BLaER1 treated with 17β-estradiol and CSF1 and Interleukin-3, amounts not matched to agents 10 nM and 100 nM (cell line): ENCODE results near the gene CFD.

Experiments used
- H3K27ac ChIP-seq, 11 experiments: shearing (Covaris generic); formaldehyde crosslinking; 2 replicates each; pipeline ENCODE4 v1.8.1; 2022
- H3K27me3 ChIP-seq, 11 experiments: shearing (Covaris generic); formaldehyde crosslinking; 2 replicates each; pipeline ENCODE4 v1.8.1; 2022
- H3K36me3 ChIP-seq, 11 experiments: shearing (Covaris generic); formaldehyde crosslinking; 2 replicates each; pipeline ENCODE4 v1.8.1; 2022
- H3K4me1 ChIP-seq, 10 experiments: shearing (Covaris generic); formaldehyde crosslinking; 2 replicates each; pipeline ENCODE4 v1.8.1; 2022
- H3K4me2 ChIP-seq, 11 experiments: shearing (Covaris generic); formaldehyde crosslinking; 2 replicates each; pipeline ENCODE4 v1.8.1; 2022
- H3K4me3 ChIP-seq, 10 experiments: shearing (Covaris generic); formaldehyde crosslinking; 2 replicates each; pipeline ENCODE4 v1.8.1; 2022
- H3K9ac ChIP-seq, 11 experiments: shearing (Covaris generic); formaldehyde crosslinking; 2 replicates each; pipeline ENCODE4 v1.8.1; 2022
- H3K9me3 ChIP-seq, 11 experiments: shearing (Covaris generic); formaldehyde crosslinking; replicated peaks in 1 of 11; 2 replicates each; pipeline ENCODE4 v1.8.1; 2022
- H4K20me1 ChIP-seq, 11 experiments: shearing (Covaris generic); formaldehyde crosslinking; 2 replicates each; pipeline ENCODE4 v1.8.1; 2022
- Cebpa-rat ChIP-seq, 11 experiments: shearing (Covaris generic); IDR thresholded peaks; 2 replicates each; pipeline ENCODE4 v1.8.1; 2022

The CFD gene

GRCh38 chr19:855142-855541 lies 4.3 kb upstream of the CFD start:
- Histone ChIP-seq H3K36me3 (no peaks in the 10 kb centered on the region), H4K20me1 (peaks cover 0 to 13% (median 0%) of the 10 kb centered on the region in 11 experiments; a peak in 8 of 22 replicates), H3K4me2 (no peak overlapping the region), H3K9ac (no peak overlapping the region), H3K4me3 (no peak overlapping the region), H3K4me1 (peaks cover 7 to 35% (median 18%) of the 10 kb centered on the region in 10 experiments; a peak in 19 of 20 replicates), H3K27ac (no peak overlapping the region), H3K9me3 (peaks cover 0 to 5% (median 0%) of the 10 kb centered on the region in 11 experiments; a peak in 1 of 22 replicates), H3K27me3 (peaks cover 30 to 63% (median 56%) of the 10 kb centered on the region in 11 experiments)
- no peak for TF ChIP-seq Cebpa-rat (IDR thresholded peaks at IDR 0.05)

- H3K9ac ChIP-seq, result no peak overlapping the region
- peaks cover 0 to 5% (median 0%) of the 10 kb centered on the region in 11 experiments; a peak in 1 of 22 replicates for H3K9me3 ChIP-seq
- no peak for TF ChIP-seq Cebpa-rat (IDR thresholded peaks at IDR 0.05)
- no peak overlapping the region for H3K4me2 ChIP-seq
- H3K27me3 ChIP-seq, result peaks cover 30 to 63% (median 56%) of the 10 kb centered on the region in 11 experiments
- no peak overlapping the region for H3K4me3 ChIP-seq
- no peak overlapping the region for H3K27ac ChIP-seq
- peaks cover 0 to 15% (median 0%) of the 10 kb centered on the region in 11 experiments; a peak in 8 of 22 replicates for H4K20me1 ChIP-seq
- peaks cover 7 to 35% (median 20%) of the 10 kb centered on the region in 10 experiments; a peak in 19 of 20 replicates for H3K4me1 ChIP-seq
- H3K36me3 ChIP-seq, result no peaks in the 10 kb centered on the region
Measured at GRCh38 chr19:855566-856120, 3.8 kb upstream of the CFD start.

DNA sequence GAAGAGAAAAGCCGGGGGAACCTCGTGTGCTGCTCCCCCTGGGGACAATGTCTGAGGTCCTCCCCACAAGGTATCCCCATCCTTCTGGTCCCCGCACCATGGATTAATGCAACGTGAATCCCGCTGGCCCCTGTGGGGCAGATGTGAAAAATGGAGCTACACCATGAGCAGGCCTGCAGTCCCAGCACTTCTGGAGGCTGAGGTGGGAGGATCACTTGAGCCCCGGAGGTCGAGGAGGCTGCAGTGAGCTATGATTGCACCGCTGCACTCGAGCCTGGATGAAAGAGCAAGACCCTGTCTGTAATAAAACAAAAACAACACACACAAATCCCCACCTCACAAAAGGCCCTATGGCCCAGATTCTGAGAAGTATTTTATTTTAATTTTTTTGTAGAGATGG lies 1.2 kb upstream of the CFD start:
- peak overlapping the region in 1 of 11 experiments; percentile 62; a peak in 1 of 22 replicates for H3K27ac ChIP-seq
- TF ChIP-seq Cebpa-rat (IDR thresholded peaks at IDR 0.05), result no peak
- H3K9me3 ChIP-seq, result peaks cover 0 to 5% (median 0%) of the 10 kb centered on the region in 11 experiments; a peak in 1 of 22 replicates
- H3K4me2 ChIP-seq, result peak overlapping the region in 3 of 11 experiments; percentile 72 to 86 (median 81); a peak in 2 of 22 replicates
- H3K4me1 ChIP-seq, result peaks cover 15 to 48% (median 28%) of the 10 kb centered on the region in 10 experiments
- peaks cover 30 to 63% (median 54%) of the 10 kb centered on the region in 11 experiments for H3K27me3 ChIP-seq
- no peak overlapping the region for H3K9ac ChIP-seq
- peaks cover 0 to 21% (median 0%) of the 10 kb centered on the region in 11 experiments; a peak in 7 of 22 replicates for H4K20me1 ChIP-seq
- no peak overlapping the region for H3K4me3 ChIP-seq
- no peaks in the 10 kb centered on the region for H3K36me3 ChIP-seq

DNA sequence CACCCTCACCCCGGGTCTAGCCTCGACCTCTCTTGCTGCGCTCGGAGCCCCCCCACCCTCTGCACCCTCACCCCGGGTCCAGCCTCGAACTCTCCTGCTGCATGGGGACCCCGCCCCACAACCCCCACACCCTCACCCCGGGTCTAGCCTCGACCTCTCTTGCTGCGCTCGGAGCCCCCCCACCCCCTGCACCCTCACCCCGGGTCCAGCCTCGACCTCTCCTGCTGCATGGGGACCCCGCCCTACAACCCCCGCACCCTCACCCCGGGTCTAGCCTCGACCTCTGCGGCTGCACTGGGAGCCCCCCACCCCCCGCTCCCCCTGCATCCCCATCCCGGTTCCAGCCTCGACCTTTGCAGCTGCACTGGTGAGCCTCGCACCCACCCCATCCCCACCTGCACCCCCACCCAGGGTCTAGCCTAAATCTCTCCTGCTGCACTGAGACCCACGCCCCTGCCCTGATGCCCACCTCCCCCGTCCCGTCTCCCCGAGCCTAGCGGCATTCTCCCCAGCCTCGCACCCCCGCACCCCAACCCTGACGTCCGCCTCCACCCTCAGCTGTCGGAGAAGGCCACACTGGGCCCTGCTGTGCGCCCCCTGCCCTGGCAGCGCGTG lies 1.8 kb downstream of the CFD start:
- Histone ChIP-seq H3K4me2 (peak overlapping the region in 8 of 11 experiments; percentile 11 to 73 (median 32); a peak in 10 of 22 replicates), H3K36me3 (peaks cover 0 to 6% (median 0%) of the 10 kb centered on the region in 11 experiments; a peak in 1 of 22 replicates), H3K4me3 (no peak overlapping the region; a peak in 1 of 20 replicates), H3K27ac (no peak overlapping the region), H3K9ac (no peak overlapping the region), H3K27me3 (peaks cover 30 to 61% (median 57%) of the 10 kb centered on the region in 11 experiments), H4K20me1 (peaks cover 0 to 21% (median 0%) of the 10 kb centered on the region in 11 experiments; a peak in 9 of 22 replicates), H3K4me1 (peaks cover 31 to 60% (median 42%) of the 10 kb centered on the region in 10 experiments), H3K9me3 (peaks cover 0 to 5% (median 0%) of the 10 kb centered on the region in 11 experiments; a peak in 1 of 22 replicates)
- no peak for TF ChIP-seq Cebpa-rat (IDR thresholded peaks at IDR 0.05)

DNA sequence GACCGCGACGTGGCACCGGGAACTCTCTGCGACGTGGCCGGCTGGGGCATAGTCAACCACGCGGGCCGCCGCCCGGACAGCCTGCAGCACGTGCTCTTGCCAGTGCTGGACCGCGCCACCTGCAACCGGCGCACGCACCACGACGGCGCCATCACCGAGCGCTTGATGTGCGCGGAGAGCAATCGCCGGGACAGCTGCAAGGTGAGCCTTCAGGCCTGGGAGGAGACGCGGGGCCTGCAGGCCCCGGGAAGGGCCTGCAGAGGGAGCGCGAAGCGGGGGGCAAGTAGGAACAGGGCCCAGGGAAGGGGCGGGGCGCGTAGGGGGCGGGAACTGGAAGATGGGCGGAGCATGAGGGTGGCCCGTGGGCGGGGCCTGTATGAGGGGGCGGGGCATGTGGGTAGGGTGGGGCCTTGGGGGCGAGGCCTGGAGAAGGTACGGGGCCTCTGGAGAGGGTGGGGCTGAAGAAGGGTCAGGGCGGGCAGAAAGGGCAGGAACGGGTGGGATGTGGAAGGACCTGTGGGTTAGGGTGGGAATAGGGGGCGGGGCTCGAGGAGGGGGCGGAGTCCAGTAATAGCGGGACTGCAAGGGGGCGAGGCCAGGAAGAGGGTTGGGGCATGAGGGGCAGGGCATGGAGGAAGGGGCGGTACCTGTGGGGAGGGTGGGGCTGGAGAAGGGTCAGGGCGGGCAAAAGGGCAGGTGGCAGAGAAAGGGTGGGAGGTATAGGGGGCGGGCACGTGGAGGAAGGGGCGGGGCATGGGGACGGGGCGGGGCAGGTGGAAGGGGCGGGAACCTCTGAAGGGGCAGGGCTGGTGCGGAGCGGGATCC lies 2.5 kb downstream of the CFD start:
- Histone ChIP-seq H3K4me2 (peak overlapping the region in 10 of 11 experiments; percentile 11 to 89 (median 82); a peak in 12 of 22 replicates), H3K36me3 (peaks cover 0 to 6% (median 0%) of the 10 kb centered on the region in 11 experiments; a peak in 2 of 22 replicates), H3K9ac (no peak overlapping the region), H3K27ac (no peak overlapping the region), H3K9me3 (peaks cover 0 to 5% (median 0%) of the 10 kb centered on the region in 11 experiments; a peak in 1 of 22 replicates), H3K4me1 (peaks cover 31 to 61% (median 45%) of the 10 kb centered on the region in 10 experiments), H3K27me3 (peaks cover 30 to 61% (median 57%) of the 10 kb centered on the region in 11 experiments), H3K4me3 (no peak overlapping the region), H4K20me1 (peaks cover 0 to 22% (median 0%) of the 10 kb centered on the region in 11 experiments; a peak in 10 of 22 replicates)
- no peak for TF ChIP-seq Cebpa-rat (IDR thresholded peaks at IDR 0.05)

DNA sequence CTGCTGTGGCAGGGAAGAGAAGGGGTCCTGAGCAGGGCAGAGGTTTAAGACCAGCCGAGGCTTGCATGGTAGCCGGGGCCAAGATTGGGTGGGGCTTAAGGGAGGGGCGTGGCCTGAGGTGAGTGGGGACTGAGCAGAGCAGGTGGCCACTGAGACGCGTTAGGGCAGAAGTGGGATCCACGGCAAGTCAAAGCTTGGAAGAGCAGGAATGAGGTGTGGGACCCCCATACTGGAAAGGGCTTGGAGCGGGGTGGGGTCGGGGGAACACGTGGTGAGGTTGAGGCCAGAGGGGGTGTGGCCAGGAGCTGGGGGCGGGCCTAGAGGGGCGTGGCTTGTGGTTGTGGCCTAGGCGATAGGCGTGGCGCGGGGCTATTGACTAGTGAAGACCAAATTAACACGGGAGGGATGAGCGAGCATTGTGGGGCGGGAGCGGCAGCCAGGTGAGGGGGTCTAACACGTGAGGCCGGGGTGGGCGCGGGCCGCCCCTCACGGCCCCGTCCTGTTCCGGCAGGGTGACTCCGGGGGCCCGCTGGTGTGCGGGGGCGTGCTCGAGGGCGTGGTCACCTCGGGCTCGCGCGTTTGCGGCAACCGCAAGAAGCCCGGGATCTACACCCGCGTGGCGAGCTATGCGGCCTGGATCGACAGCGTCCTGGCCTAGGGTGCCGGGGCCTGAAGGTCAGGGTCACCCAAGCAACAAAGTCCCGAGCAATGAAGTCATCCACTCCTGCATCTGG lies 3.3 kb downstream of the CFD start:
- Histone ChIP-seq H3K27ac (peak overlapping the region in 2 of 11 experiments; percentile 62 to 63; a peak in 4 of 22 replicates), H3K4me2 (peak overlapping the region; percentile 67 to 89 (median 83)), H4K20me1 (peaks cover 0 to 29% (median 5%) of the 10 kb centered on the region in 11 experiments; a peak in 11 of 22 replicates), H3K9me3 (peaks cover 0 to 5% (median 0%) of the 10 kb centered on the region in 11 experiments; a peak in 1 of 22 replicates), H3K4me1 (peaks cover 31 to 63% (median 51%) of the 10 kb centered on the region in 10 experiments), H3K27me3 (peaks cover 30 to 57% (median 51%) of the 10 kb centered on the region in 11 experiments), H3K4me3 (peak overlapping the region; percentile 18 to 59 (median 46); a peak in 16 of 20 replicates), H3K9ac (peak overlapping the region in 3 of 11 experiments; percentile 46 to 58 (median 48); a peak in 1 of 22 replicates), H3K36me3 (peaks cover 0 to 14% (median 4%) of the 10 kb centered on the region in 11 experiments; a peak in 18 of 22 replicates)
- no peak for TF ChIP-seq Cebpa-rat (IDR thresholded peaks at IDR 0.05)

DNA sequence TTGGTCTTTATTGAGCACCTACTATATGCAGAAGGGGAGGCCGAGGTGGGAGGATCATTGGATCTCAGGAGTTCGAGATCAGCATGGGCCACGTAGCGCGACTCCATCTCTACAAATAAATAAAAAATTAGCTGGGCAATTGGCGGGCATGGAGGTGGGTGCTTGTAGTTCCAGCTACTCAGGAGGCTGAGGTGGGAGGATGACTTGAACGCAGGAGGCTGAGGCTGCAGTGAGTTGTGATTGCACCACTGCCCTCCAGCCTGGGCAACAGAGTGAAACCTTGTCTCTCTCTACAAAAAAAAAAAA lies 3.8 kb downstream of the CFD start:
- H3K9me3 ChIP-seq, result peaks cover 0 to 5% (median 0%) of the 10 kb centered on the region in 11 experiments; a peak in 1 of 22 replicates
- H3K4me2 ChIP-seq, result peak overlapping the region; percentile 67 to 89 (median 83)
- peak overlapping the region in 10 of 11 experiments; percentile 32 to 65 (median 50); a peak in 12 of 22 replicates for H3K9ac ChIP-seq
- peak overlapping the region in 7 of 11 experiments; percentile 29 to 76 (median 58); a peak in 11 of 22 replicates for H3K27ac ChIP-seq
- no peak for TF ChIP-seq Cebpa-rat (IDR thresholded peaks at IDR 0.05)
- peaks cover 0 to 34% (median 9%) of the 10 kb centered on the region in 11 experiments; a peak in 11 of 22 replicates for H4K20me1 ChIP-seq
- peaks cover 32 to 65% (median 56%) of the 10 kb centered on the region in 10 experiments for H3K4me1 ChIP-seq
- H3K27me3 ChIP-seq, result peaks cover 30 to 51% (median 46%) of the 10 kb centered on the region in 11 experiments
- peaks cover 4 to 19% (median 9%) of the 10 kb centered on the region in 11 experiments; a peak in 21 of 22 replicates for H3K36me3 ChIP-seq
- H3K4me3 ChIP-seq, result peak overlapping the region; percentile 18 to 59 (median 47); a peak in 17 of 20 replicates
